T1000 (cell line): ENCODE measurements around the gene FUNDC2.
A peak's percentile ranks its signal among the peaks of the same experiment; 100 is the strongest.

Source experiments
- DNase-seq: peaks from one replicate; lab custom pipeline; 2025; ENCODE audit warnings: mixed read lengths; lab: John Stamatoyannopoulos, UW

The FUNDC2 gene

GRCh38 chrX:155070038-155070437 lies 43.4 kb downstream of the FUNDC2 start:
- no peak for DNase-seq

- DNase-seq = no peak
Observed at GRCh38 chrX:155070663-155070974, 44.0 kb downstream of the FUNDC2 start.

- peak; percentile 61 for DNase-seq
Observed at GRCh38 chrX:155070975-155071693, 44.5 kb downstream of the FUNDC2 start, which contains the start of the genes BRCC3, CMC4 and MTCP1. Gene BRCC3, plus strand, starts transcription at chrX:155071508. Its CDS starts 20 bp downstream, at chrX:155071528. Gene CMC4, minus strand, starts transcription at chrX:155071136. Its CDS starts 7,113 bp downstream, at chrX:155064023. Gene MTCP1, minus strand, starts transcription at chrX:155071136. Its CDS starts 5,126 bp downstream, at chrX:155066010.

- no peak for DNase-seq
Observed at GRCh38 chrX:155071694-155072280, 45.1 kb downstream of the FUNDC2 start.

- no peak for DNase-seq
Observed at GRCh38 chrX:155086202-155086840, 59.7 kb downstream of the FUNDC2 start.

- DNase-seq = no peak
Observed at GRCh38 chrX:155086961-155087735, 60.5 kb downstream of the FUNDC2 start.

- DNase-seq = no peak
Observed at GRCh38 chrX:155094468-155095061, 67.9 kb downstream of the FUNDC2 start.

GRCh38 chrX:155105919-155106318 lies 79.3 kb downstream of the FUNDC2 start:
- DNase-seq = no peak

GRCh38 chrX:155108427-155108826 lies 81.8 kb downstream of the FUNDC2 start:
- no peak for DNase-seq
